Measurements from ENCODE around the gene CCDC3.

DNA sequence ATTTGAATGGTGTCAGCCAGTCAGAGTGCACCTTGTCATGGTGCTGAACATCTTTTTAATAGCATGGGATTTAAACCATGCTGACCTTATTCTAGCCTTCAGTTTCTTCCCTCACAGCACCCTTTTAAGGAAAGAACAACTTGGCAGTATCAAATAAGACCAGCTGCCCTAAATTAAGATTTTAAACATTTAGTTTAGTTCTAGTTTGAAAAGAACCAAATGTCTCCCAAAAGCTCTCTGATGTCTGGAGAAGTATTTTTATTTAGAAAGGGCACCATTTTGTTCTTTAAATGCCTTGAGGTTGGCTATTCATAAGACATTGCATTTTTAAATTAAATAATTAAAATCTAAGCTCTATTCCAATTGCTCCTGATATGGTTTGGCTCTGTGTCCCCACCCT is 121.1 kb downstream of the CCDC3 start:
- TF ChIP-seq POLR2A (IDR thresholded peaks at IDR 0.05; ENCODE audit: low read length) (no peak), GATA1 (IDR thresholded peaks at IDR 0.05; ENCODE audit: low read depth, low read length) (no peak)
